WTC11 (cell line): Measurements from ENCODE around the gene KRTAP5-4. TPM values are rescaled to one million over a fixed set of nuclear protein-coding genes. Genes with fewer than 3 reads are reported as not detected.

Experiments
- ATAC-seq: fragments of 200-7000 bp; cut with Tn5 transposase; 2 replicates; pipeline ENCODE4 v1.10.0; 2021; ENCODE audit warnings: mild to moderate bottlenecking, moderate library complexity
- CTCF ChIA-PET: fragments of 300-600 bp; sonication (Branson Sonifier 250); formaldehyde crosslinking; loops from one replicate; lab custom pipeline; 2021; ENCODE audit warnings: antibody characterized with exemption; lab: Charles Lee
- POLR2A ChIA-PET: fragments of 350-600 bp; sonication (Branson Sonifier 250); formaldehyde crosslinking; loops from one replicate; lab custom pipeline; 2021; ENCODE audit warnings: antibody characterized with exemption; lab: Charles Lee
- DNase-seq: peaks from one replicate; pipeline ENCODE4 v3.0.0; 2021; ENCODE audit warnings: low spot score
- H3K27ac Mint-ChIP-seq: 2 replicates; pipeline ENCODE4 v1.8.0; 2021; ENCODE audit warnings: mixed read lengths
- H3K27me3 Mint-ChIP-seq: 2 replicates; pipeline ENCODE4 v1.8.0; 2021; ENCODE audit warnings: low read depth, mild to moderate bottlenecking, moderate library complexity, mixed read lengths
- H3K36me3 Mint-ChIP-seq: 2 replicates; pipeline ENCODE4 v1.8.0; 2021; ENCODE audit warnings: mixed read lengths
- H3K4me1 Mint-ChIP-seq: 2 replicates; pipeline ENCODE4 v1.8.0; 2022; ENCODE audit warnings: mixed read lengths
- H3K4me3 Mint-ChIP-seq: 2 replicates; pipeline ENCODE4 v1.8.0; 2021; ENCODE audit warnings: mild to moderate bottlenecking, moderate library complexity, mixed read lengths
- H3K9me3 Mint-ChIP-seq: 2 replicates; pipeline ENCODE4 v1.8.0; 2021; ENCODE audit warnings: mixed read lengths
- ATF1 ChIP-seq: sonication (generic); formaldehyde crosslinking; IDR thresholded peaks from 2 replicates; pipeline ENCODE4 v1.8.1; 2023; ENCODE audit warnings: mild to moderate bottlenecking, moderate library complexity, missing genetic modification reagents
- CBFB ChIP-seq: sonication (generic); formaldehyde crosslinking; IDR thresholded peaks from 2 replicates; pipeline ENCODE4 v1.8.1; 2022; ENCODE audit warnings: mild to moderate bottlenecking, low read depth, missing genetic modification reagents
- CREM ChIP-seq: sonication (generic); formaldehyde crosslinking; IDR thresholded peaks from 2 replicates; pipeline ENCODE4 v1.8.1; 2022; ENCODE audit warnings: mild to moderate bottlenecking, missing genetic modification reagents, moderate library complexity
- E2F1 ChIP-seq: sonication (generic); formaldehyde crosslinking; IDR thresholded peaks from 2 replicates; pipeline ENCODE4 v1.8.0; 2022; ENCODE audit warnings: mild to moderate bottlenecking, missing genetic modification reagents
- ELF4 ChIP-seq: sonication (generic); formaldehyde crosslinking; IDR thresholded peaks from 2 replicates; pipeline ENCODE4 v1.8.1; 2022; ENCODE audit warnings: low read depth, mild to moderate bottlenecking, moderate library complexity, missing genetic modification reagents
- ESRRA ChIP-seq: sonication (generic); formaldehyde crosslinking; IDR thresholded peaks from 2 replicates; pipeline ENCODE4 v1.8.1; 2022; ENCODE audit warnings: mild to moderate bottlenecking, missing genetic modification reagents, borderline replicate concordance
- ETV6 ChIP-seq: sonication (generic); formaldehyde crosslinking; IDR thresholded peaks from 2 replicates; pipeline ENCODE4 v1.8.1; 2022; ENCODE audit warnings: mild to moderate bottlenecking, missing genetic modification reagents
- MYBL2 ChIP-seq: sonication (generic); formaldehyde crosslinking; IDR thresholded peaks from 2 replicates; pipeline ENCODE4 v1.8.1; 2023; ENCODE audit warnings: mild to moderate bottlenecking, moderate library complexity, missing genetic modification reagents
- NFE2L1 ChIP-seq: sonication (generic); formaldehyde crosslinking; IDR thresholded peaks from 2 replicates; pipeline ENCODE4 v1.8.1; 2023; ENCODE audit warnings: missing genetic modification reagents
- NR1H2 ChIP-seq: sonication (generic); formaldehyde crosslinking; IDR thresholded peaks from 2 replicates; pipeline ENCODE4 v1.9.0; 2021; ENCODE audit warnings: mild to moderate bottlenecking, moderate library complexity, missing genetic modification reagents
- SOX15 ChIP-seq: fragments of 250-450 bp; sonication (Bioruptor Pico); IDR thresholded peaks from 2 replicates; pipeline ENCODE4 v1.9.0; 2021; ENCODE audit warnings: mild to moderate bottlenecking
- SP1 ChIP-seq: sonication (generic); formaldehyde crosslinking; conservative IDR thresholded peaks from 2 replicates; pipeline ENCODE4 v1.8.1; 2022; ENCODE audit warnings: missing genetic modification reagents
- TEAD1 ChIP-seq: sonication (generic); formaldehyde crosslinking; IDR thresholded peaks from 2 replicates; pipeline ENCODE4 v1.8.0; 2022; ENCODE audit warnings: mild to moderate bottlenecking, missing genetic modification reagents
- ZBTB43 ChIP-seq: sonication (generic); formaldehyde crosslinking; IDR thresholded peaks from 2 replicates; pipeline ENCODE4 v1.8.1; 2023; ENCODE audit warnings: mild to moderate bottlenecking, missing genetic modification reagents
- ZNF396 ChIP-seq: fragments of 250-450 bp; sonication (Bioruptor Pico); IDR thresholded peaks from 2 replicates; pipeline ENCODE4 v1.8.0; 2021; ENCODE audit warnings: mild to moderate bottlenecking, moderate library complexity, borderline replicate concordance
- total RNA-seq: library from RNA; stranded (reverse); gene quantifications from 3 replicates; pipeline ENCODE4 v1.2.3, GENCODE V29; 2021
- TF ChIP-seq, protein P1 (sequence below): fragments of 200-600 bp; IDR thresholded peaks from 2 replicates; pipeline ENCODE4 v1.8.0; 2022; ENCODE audit warnings: antibody characterized with exemption
- TF ChIP-seq, protein P2 (sequence below): sonication (generic); formaldehyde crosslinking; IDR thresholded peaks from 2 replicates; pipeline ENCODE4 v1.8.1; 2022; ENCODE audit warnings: low read depth, mild to moderate bottlenecking, moderate library complexity, missing genetic modification reagents, borderline replicate concordance
- TF ChIP-seq, protein P3 (sequence below): fragments of 250-450 bp; sonication (Bioruptor Pico); conservative IDR thresholded peaks from 2 replicates; pipeline ENCODE4 v1.9.0; 2021; ENCODE audit warnings: mild to moderate bottlenecking
- TF ChIP-seq, protein P4 (sequence below): sonication (generic); formaldehyde crosslinking; IDR thresholded peaks from 2 replicates; pipeline ENCODE4 v1.8.0; 2023; ENCODE audit warnings: missing genetic modification reagents, mild to moderate bottlenecking, borderline replicate concordance

The KRTAP5-4 gene
- total RNA-seq, 1 experiment from 2014 or later, result not detected

- TF ChIP-seq, protein P1, sequence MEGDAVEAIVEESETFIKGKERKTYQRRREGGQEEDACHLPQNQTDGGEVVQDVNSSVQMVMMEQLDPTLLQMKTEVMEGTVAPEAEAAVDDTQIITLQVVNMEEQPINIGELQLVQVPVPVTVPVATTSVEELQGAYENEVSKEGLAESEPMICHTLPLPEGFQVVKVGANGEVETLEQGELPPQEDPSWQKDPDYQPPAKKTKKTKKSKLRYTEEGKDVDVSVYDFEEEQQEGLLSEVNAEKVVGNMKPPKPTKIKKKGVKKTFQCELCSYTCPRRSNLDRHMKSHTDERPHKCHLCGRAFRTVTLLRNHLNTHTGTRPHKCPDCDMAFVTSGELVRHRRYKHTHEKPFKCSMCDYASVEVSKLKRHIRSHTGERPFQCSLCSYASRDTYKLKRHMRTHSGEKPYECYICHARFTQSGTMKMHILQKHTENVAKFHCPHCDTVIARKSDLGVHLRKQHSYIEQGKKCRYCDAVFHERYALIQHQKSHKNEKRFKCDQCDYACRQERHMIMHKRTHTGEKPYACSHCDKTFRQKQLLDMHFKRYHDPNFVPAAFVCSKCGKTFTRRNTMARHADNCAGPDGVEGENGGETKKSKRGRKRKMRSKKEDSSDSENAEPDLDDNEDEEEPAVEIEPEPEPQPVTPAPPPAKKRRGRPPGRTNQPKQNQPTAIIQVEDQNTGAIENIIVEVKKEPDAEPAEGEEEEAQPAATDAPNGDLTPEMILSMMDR, result no peak
- no peak for TF ChIP-seq ELF4
- TF ChIP-seq, protein P2, sequence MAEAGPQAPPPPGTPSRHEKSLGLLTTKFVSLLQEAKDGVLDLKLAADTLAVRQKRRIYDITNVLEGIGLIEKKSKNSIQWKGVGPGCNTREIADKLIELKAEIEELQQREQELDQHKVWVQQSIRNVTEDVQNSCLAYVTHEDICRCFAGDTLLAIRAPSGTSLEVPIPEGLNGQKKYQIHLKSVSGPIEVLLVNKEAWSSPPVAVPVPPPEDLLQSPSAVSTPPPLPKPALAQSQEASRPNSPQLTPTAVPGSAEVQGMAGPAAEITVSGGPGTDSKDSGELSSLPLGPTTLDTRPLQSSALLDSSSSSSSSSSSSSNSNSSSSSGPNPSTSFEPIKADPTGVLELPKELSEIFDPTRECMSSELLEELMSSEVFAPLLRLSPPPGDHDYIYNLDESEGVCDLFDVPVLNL (CRISPR knock-in tag), result no peak
- TF ChIP-seq CREM, result no peak
These were observed 15.7 kb upstream of the KRTAP5-4 start (continued) for GRCh38 chr11:1637628-1638027.

- Mint-ChIP-seq H3K4me3 (no peak overlapping the region), H3K9me3 (no peaks in the 10 kb centered on the region), H3K27ac (no peak overlapping the region), H3K36me3 (no peaks in the 10 kb centered on the region), H3K27me3 (peaks cover 28% of the 10 kb centered on the region), H3K4me1 (peaks cover 7% of the 10 kb centered on the region)
- ChIA-PET POLR2A (no interaction called here), CTCF (interaction anchor here (1.6 kb wide), 1 partner anchor 16 kb away, joined by 7 read pairs; no protein-coding TSS in a partner anchor)
- no peak for ATAC-seq
- no peak for DNase-seq
- TF ChIP-seq, protein P3, sequence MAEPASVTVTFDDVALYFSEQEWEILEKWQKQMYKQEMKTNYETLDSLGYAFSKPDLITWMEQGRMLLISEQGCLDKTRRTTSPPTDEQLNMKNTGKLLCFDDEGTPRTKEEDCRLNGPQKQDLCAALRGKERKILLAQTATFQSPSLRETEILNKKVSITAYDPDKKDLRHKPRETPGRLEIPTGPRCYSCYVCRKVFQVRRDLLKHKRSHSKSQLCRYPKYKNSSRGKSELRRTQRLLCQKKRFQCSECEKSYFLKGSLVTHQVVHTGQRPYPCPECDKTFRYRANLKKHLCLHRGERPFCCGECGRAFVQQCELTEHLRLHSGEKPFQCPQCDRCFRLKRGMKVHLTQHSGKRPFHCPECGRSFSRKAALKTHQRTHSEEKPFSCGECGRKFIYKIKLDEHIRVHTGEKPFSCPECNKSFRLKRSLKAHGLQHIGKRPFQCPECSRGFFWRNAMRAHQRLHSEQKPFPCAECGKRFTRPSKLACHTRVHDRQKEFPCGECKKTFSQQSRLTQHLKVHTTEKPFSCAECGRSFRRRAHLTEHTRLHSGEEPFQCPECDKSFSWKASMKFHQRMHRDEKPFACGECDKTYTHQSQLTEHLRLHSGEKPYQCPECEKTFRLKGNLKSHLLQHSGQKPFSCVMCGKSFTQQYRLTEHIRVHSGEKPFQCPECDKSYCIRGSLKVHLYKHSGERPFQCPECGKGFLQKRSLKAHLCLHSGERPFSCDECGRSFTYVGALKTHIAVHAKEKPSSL (CRISPR knock-in tag), result no peak
- TF ChIP-seq ZNF396 (CRISPR knock-in tag) (no peak), SOX15 (CRISPR knock-in tag) (no peak), ATF1 (no peak), E2F1 (CRISPR knock-in tag) (no peak), ELF4 (no peak), SP1 (CRISPR knock-in tag) (no peak), TEAD1 (CRISPR knock-in tag) (no peak), CBFB (CRISPR knock-in tag) (no peak)
These were observed 14.5 kb upstream of the KRTAP5-4 start for GRCh38 chr11:1636291-1636950.

GRCh38 chr11:1633864-1634263 is 11.9 kb upstream of the KRTAP5-4 start:
- no peaks in the 10 kb centered on the region for H3K9me3 Mint-ChIP-seq
- no peak overlapping the region for H3K4me3 Mint-ChIP-seq
- peaks cover 8% of the 10 kb centered on the region for H3K4me1 Mint-ChIP-seq
- no peak overlapping the region for H3K27ac Mint-ChIP-seq
- ChIA-PET POLR2A (no interaction called here), CTCF (interaction anchor here (2.8 to 3.2 kb wide), 2 partner anchors 19 to 88 kb away, joined by 12 to 15 read pairs; no protein-coding TSS in a partner anchor)
- H3K36me3 Mint-ChIP-seq, result no peaks in the 10 kb centered on the region
- no peak for ATAC-seq
- H3K27me3 Mint-ChIP-seq, result peaks cover 42% of the 10 kb centered on the region
- DNase-seq, result no peak
- TF ChIP-seq NFE2L1 (CRISPR knock-in tag), result no peak
- TF ChIP-seq NR1H2, result no peak
- TF ChIP-seq MYBL2 (CRISPR knock-in tag), result no peak
- TF ChIP-seq, protein P1, result no peak
- TF ChIP-seq, protein P4, sequence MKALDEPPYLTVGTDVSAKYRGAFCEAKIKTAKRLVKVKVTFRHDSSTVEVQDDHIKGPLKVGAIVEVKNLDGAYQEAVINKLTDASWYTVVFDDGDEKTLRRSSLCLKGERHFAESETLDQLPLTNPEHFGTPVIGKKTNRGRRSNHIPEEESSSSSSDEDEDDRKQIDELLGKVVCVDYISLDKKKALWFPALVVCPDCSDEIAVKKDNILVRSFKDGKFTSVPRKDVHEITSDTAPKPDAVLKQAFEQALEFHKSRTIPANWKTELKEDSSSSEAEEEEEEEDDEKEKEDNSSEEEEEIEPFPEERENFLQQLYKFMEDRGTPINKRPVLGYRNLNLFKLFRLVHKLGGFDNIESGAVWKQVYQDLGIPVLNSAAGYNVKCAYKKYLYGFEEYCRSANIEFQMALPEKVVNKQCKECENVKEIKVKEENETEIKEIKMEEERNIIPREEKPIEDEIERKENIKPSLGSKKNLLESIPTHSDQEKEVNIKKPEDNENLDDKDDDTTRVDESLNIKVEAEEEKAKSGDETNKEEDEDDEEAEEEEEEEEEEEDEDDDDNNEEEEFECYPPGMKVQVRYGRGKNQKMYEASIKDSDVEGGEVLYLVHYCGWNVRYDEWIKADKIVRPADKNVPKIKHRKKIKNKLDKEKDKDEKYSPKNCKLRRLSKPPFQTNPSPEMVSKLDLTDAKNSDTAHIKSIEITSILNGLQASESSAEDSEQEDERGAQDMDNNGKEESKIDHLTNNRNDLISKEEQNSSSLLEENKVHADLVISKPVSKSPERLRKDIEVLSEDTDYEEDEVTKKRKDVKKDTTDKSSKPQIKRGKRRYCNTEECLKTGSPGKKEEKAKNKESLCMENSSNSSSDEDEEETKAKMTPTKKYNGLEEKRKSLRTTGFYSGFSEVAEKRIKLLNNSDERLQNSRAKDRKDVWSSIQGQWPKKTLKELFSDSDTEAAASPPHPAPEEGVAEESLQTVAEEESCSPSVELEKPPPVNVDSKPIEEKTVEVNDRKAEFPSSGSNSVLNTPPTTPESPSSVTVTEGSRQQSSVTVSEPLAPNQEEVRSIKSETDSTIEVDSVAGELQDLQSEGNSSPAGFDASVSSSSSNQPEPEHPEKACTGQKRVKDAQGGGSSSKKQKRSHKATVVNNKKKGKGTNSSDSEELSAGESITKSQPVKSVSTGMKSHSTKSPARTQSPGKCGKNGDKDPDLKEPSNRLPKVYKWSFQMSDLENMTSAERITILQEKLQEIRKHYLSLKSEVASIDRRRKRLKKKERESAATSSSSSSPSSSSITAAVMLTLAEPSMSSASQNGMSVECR, result no peak
- TF ChIP-seq ESRRA (CRISPR knock-in tag), result no peak
- TF ChIP-seq ETV6 (CRISPR knock-in tag), result no peak
- no peak for TF ChIP-seq ZBTB43 (CRISPR knock-in tag)
